Activated CD8-positive, alpha-beta T cell treated with anti-CD3 and anti-CD28 coated beads for 36 hours (primary cell): ENCODE data around the gene CLIC2. TPM values are rescaled to one million over a fixed set of nuclear protein-coding genes. Genes with fewer than 3 reads are reported as not detected.
"Not testable (repeated sequence)": the region's sequence is repeated elsewhere in the genome, so short reads cannot be mapped to it uniquely, and the experiment has no call there.

Experiments
- ATAC-seq: fragments of 200-7000 bp; cut with Tn5 transposase; one replicate; pipeline ENCODE4 v1.10.0; 2021; ENCODE audit warnings: mild to moderate bottlenecking, moderate library complexity
- CTCF ChIA-PET: fragments of 350-600 bp; sonication (Branson Sonifier 250); formaldehyde crosslinking; loops from one replicate; lab custom pipeline; 2021; ENCODE audit warnings: antibody characterized with exemption; lab: Charles Lee
- POLR2A ChIA-PET: fragments of 350-600 bp; sonication (Branson Sonifier 250); formaldehyde crosslinking; loops from one replicate; lab custom pipeline; 2021; ENCODE audit warnings: antibody characterized with exemption; lab: Charles Lee
- DNase-seq: peaks from one replicate; pipeline ENCODE4 v3.0.0-alpha.2; 2020
- H3K27ac Mint-ChIP-seq: one replicate; pipeline ENCODE4 v1.8.0; 2021; ENCODE audit warnings: mild to moderate bottlenecking, mixed read lengths
- H3K27me3 Mint-ChIP-seq: one replicate; pipeline ENCODE4 v1.8.0; 2021; ENCODE audit warnings: mixed read lengths
- H3K36me3 Mint-ChIP-seq: one replicate; pipeline ENCODE4 v1.8.0; 2021; ENCODE audit warnings: low read depth, mixed read lengths
- H3K4me1 Mint-ChIP-seq: one replicate; pipeline ENCODE4 v1.8.0; 2021; ENCODE audit warnings: low read depth, mixed read lengths
- H3K4me3 Mint-ChIP-seq: one replicate; pipeline ENCODE4 v1.8.0; 2021; ENCODE audit warnings: mild to moderate bottlenecking, moderate library complexity, mixed read lengths
- H3K9me3 Mint-ChIP-seq: one replicate; pipeline ENCODE4 v1.8.0; 2021; ENCODE audit warnings: mixed read lengths
- CTCF ChIP-seq: fragments of 200-600 bp; IDR thresholded peaks from one replicate; pipeline ENCODE4 v1.8.0; 2022; ENCODE audit warnings: antibody characterized with exemption, mild to moderate bottlenecking
- intact Hi-C: fragments of 100-400 bp; cut with micrococcal nuclease; formaldehyde crosslinking; loops from one replicate; pipeline ENCODE4 v1.10.0; 2022
- total RNA-seq, 2 experiments: library from RNA; stranded (reverse); gene quantifications; one replicate each; pipeline ENCODE4 v1.2.3, GENCODE V29; 2021

The CLIC2 gene
- total RNA-seq, 2 experiments from 2014 or later = 0.49 TPM; not detected in 1

GRCh38 chrX:155313766-155314165 is 20.6 kb downstream of the CLIC2 start:
- TF ChIP-seq CTCF = no peak
- H3K36me3 Mint-ChIP-seq = no peaks in the 10 kb centered on the region
- CTCF ChIA-PET = interaction anchor here (1.9 kb wide), 1 partner anchor 97 kb away, joined by 5 read pairs; the partner anchor contains the start of gene VBP1

GRCh38 chrX:155293771-155294170 is 40.6 kb downstream of the CLIC2 start:
- Mint-ChIP-seq H3K27me3 (no peaks in the 10 kb centered on the region), H3K9me3 (no peaks in the 10 kb centered on the region), H3K36me3 (no peaks in the 10 kb centered on the region), H3K4me1 (no peaks in the 10 kb centered on the region), H3K27ac (no peak overlapping the region), H3K4me3 (no peak overlapping the region)
- POLR2A ChIA-PET = no interaction called here
- TF ChIP-seq CTCF = no peak
- DNase-seq (no peak), ATAC-seq (no peak)
- CTCF ChIA-PET = no interaction called here
- intact Hi-C loops = no loop called here

More at GRCh38 chrX:155313766-155314165, 20.6 kb downstream of the CLIC2 start:
- Mint-ChIP-seq H3K27me3 (peaks cover 3% of the 10 kb centered on the region), H3K4me1 (no peaks in the 10 kb centered on the region), H3K4me3 (no peak overlapping the region), H3K27ac (no peak overlapping the region), H3K9me3 (peaks cover 1% of the 10 kb centered on the region)
- POLR2A ChIA-PET = no interaction called here
- intact Hi-C loops = no loop called here
- ATAC-seq (no peak), DNase-seq (no peak)

GRCh38 chrX:155279873-155280272 is 54.5 kb downstream of the CLIC2 start:
- Mint-ChIP-seq H3K27me3 (no peaks in the 10 kb centered on the region), H3K36me3 (no peaks in the 10 kb centered on the region), H3K4me3 (no peak overlapping the region), H3K9me3 (no peaks in the 10 kb centered on the region), H3K4me1 (peaks cover 8% of the 10 kb centered on the region), H3K27ac (no peak overlapping the region)
- ATAC-seq (no peak), DNase-seq (no peak)
- ChIA-PET POLR2A (no interaction called here), CTCF (no interaction called here)
- no peak for TF ChIP-seq CTCF
- intact Hi-C loops = no loop called here

GRCh38 chrX:155270969-155271368 is 63.4 kb downstream of the CLIC2 start:
- intact Hi-C loops = no loop called here
- Mint-ChIP-seq H3K27me3 (no peaks in the 10 kb centered on the region), H3K27ac (no peak overlapping the region), H3K36me3 (no peaks in the 10 kb centered on the region), H3K9me3 (peaks cover 4% of the 10 kb centered on the region), H3K4me3 (no peak overlapping the region), H3K4me1 (no peaks in the 10 kb centered on the region)
- ChIA-PET POLR2A (no interaction called here), CTCF (no interaction called here)
- TF ChIP-seq CTCF = no peak
- DNase-seq = no peak
- no peak for ATAC-seq

GRCh38 chrX:155267995-155268394 is 66.4 kb downstream of the CLIC2 start:
- H3K4me3 Mint-ChIP-seq, POLR2A ChIA-PET, CTCF ChIA-PET, ATAC-seq, DNase-seq, H3K36me3 Mint-ChIP-seq, H3K9me3 Mint-ChIP-seq, H3K27ac Mint-ChIP-seq, H3K27me3 Mint-ChIP-seq, intact Hi-C loops, H3K4me1 Mint-ChIP-seq: not testable (repeated sequence)

GRCh38 chrX:155266439-155266838 is 68.0 kb downstream of the CLIC2 start:
- peaks cover 3% of the 10 kb centered on the region for H3K36me3 Mint-ChIP-seq
- H3K27ac Mint-ChIP-seq = no peak overlapping the region
- DNase-seq = no peak
- ChIA-PET POLR2A (no interaction called here), CTCF (no interaction called here)
- no peak overlapping the region for H3K4me3 Mint-ChIP-seq
- no peak for ATAC-seq
- H3K4me1 Mint-ChIP-seq = peaks cover 10% of the 10 kb centered on the region
- TF ChIP-seq CTCF = no peak
- peaks cover 2% of the 10 kb centered on the region for H3K9me3 Mint-ChIP-seq
- no peaks in the 10 kb centered on the region for H3K27me3 Mint-ChIP-seq
- intact Hi-C loops = no loop called here
